T47D (cell line): ENCODE results near the gene TCF4.

ENCODE experiments used
- DNase-seq, 2 experiments: peaks; one replicate each; pipeline versions ENCODE4 v3.0.0 to v3.0.0-alpha.2; 2011 to 2012; ENCODE audit warnings: low read depth in 1 of 2, low spot score in 1 of 2
- JUND ChIP-seq: IDR thresholded peaks from 2 replicates; pipeline ENCODE4 v1.6.1; 2012; ENCODE audit warnings: low read depth
- in situ Hi-C: cut with HindIII; loops from 2 replicates; pipeline ENCODE4 v1.10.0; 2016; ENCODE audit warnings: low sequenced_read_pairs, low pct_unique_long_range_greater_than_20kb

Gene TCF4

DNA sequence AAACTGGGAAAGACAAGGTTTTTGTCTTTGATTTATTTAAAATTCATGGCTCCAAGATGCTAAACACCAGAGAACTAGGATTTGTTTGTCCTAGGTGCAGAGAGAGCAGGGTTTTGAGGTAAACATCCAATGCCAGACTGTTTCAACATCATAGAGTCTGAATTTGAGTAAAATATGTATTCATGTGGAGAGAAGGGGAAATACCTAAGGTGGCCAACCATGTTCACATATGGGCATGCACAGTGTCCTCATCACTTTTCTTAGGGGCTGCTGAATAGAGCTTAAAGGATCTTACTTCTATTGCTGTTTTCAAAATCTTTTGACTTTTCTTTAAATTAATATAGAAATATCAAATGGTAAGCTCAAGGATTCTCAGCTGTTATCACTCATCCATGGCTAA, 341.7 kb downstream of the TCF4 start:
- no peak for DNase-seq
- TF ChIP-seq JUND = no peak
- in situ Hi-C loops = no loop called here

DNA sequence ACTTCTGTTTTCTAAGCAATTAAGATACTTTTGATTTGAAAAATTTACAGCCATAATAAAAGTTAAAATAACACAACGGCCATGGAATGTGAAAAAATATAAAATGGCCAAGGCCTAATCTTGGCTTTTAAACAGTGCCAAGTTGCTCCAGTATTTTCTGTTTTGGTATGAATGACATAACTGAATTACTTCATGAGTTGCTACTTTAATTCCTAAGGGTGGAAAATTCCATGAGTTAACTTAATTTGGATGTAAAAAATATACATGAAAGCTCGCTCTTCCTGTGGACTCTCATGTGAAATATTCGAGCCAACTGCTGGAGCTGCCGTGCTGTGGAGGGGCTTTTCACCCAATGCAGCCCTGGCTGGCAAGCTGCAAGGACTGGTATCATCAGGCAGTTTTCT, 342.8 kb downstream of the TCF4 start:
- in situ Hi-C loops = no loop called here

GRCh38 chr18:55244546-55244945, 343.4 kb downstream of the TCF4 start:
- no peak for TF ChIP-seq JUND
- no peak for DNase-seq
- in situ Hi-C loops = no loop called here

More for the DNA sequence above, 342.8 kb downstream of the TCF4 start:
- no peak for DNase-seq
- no peak for TF ChIP-seq JUND

DNA sequence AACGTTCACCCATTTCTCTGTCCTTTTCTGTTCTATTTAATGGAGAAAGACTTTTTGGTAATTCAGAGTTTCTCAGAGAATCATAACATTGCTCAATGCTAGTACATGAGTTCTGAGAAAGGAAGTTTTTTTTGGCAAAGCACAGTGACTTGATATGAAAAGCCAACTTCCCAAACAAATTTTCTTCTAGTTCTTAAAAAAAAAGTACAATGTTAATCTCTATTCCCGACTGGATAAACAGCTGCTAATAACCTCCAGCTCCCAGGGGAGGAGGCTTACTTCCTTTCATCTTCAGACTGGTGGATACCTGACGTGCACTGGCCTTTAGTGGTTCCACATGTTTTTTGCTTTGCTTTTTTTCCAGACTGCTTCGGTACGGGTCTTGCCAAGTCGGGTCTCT, 344.1 kb downstream of the TCF4 start:
- DNase-seq = no peak
- in situ Hi-C loops = no loop called here
- TF ChIP-seq JUND = no peak

GRCh38 chr18:55243255-55243654, 344.7 kb downstream of the TCF4 start:
- no peak for DNase-seq
- in situ Hi-C loops = no loop called here
- TF ChIP-seq JUND = no peak

DNA sequence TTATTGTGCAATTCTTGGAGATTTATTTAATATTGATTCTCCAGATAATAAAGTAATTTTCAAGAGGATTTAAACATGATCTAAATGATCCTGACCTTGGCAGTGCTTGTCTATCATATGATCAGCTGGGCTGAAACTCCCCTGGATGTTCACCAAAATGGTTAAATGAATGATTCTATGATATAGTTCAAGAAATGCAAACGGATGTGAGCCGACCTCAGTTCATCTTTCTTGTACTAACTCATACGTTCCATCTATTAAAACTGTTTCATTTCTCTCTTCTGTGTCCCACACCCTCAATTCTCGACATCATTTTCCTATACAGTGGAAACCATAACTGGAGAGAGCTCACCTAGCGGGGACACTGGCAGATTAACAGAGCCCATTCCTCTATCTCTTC, 347.0 kb downstream of the TCF4 start:
- no peak for DNase-seq
- in situ Hi-C loops = no loop called here
- TF ChIP-seq JUND = no peak

GRCh38 chr18:55239740-55240139, 348.3 kb downstream of the TCF4 start:
- in situ Hi-C loops = no loop called here
- no peak for DNase-seq
- no peak for TF ChIP-seq JUND

- TF ChIP-seq JUND = no peak
- DNase-seq = no peak
- in situ Hi-C loops = no loop called here
Measured at GRCh38 chr18:55237660-55238059, 350.3 kb downstream of the TCF4 start.

- DNase-seq = no peak
- no peak for TF ChIP-seq JUND
- in situ Hi-C loops = no loop called here
Measured at GRCh38 chr18:55236150-55236931, 351.7 kb downstream of the TCF4 start.

GRCh38 chr18:55235094-55235461, 352.9 kb downstream of the TCF4 start:
- TF ChIP-seq JUND = no peak
- no peak for DNase-seq
- in situ Hi-C loops = no loop called here

DNA sequence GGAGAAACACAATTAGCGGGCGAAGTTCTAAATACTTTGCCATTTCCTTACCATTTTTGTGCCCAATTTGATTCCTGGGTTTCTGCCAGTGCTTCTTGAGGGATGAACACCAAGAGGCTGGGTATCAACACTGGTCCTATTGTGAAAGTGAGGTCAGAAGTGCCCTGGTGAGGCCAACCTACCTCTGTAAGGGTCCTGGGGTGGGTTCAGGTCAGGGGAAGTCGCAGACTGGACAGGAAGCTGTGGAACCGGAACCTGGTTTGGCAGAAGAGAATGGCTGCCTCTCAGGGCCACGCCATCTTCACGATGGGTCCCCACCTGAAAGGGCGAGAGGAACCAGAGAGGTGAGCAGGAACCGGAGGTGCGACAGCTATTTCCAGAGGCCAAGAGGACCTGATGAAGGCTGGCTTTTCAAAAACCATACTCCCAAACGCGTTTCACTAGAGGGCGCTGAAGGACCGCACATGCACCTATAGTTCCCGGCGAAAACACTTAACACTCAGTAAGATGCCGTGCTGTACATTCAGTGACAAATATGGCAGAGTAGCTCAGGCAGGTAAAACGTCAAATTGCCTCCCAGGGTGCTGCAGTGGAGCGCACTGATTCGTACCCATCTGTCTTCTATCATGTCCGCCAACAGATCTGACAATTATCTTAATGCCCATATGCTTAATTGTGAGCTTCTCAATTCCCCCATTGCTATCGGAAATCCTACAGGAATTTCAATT, 353.5 kb downstream of the TCF4 start:
- DNase-seq = peak; percentile 42 to 87
- in situ Hi-C loops = no loop called here
- no peak for TF ChIP-seq JUND

GRCh38 chr18:55233857-55234256, 354.1 kb downstream of the TCF4 start:
- no peak for DNase-seq
- in situ Hi-C loops = no loop called here

DNA sequence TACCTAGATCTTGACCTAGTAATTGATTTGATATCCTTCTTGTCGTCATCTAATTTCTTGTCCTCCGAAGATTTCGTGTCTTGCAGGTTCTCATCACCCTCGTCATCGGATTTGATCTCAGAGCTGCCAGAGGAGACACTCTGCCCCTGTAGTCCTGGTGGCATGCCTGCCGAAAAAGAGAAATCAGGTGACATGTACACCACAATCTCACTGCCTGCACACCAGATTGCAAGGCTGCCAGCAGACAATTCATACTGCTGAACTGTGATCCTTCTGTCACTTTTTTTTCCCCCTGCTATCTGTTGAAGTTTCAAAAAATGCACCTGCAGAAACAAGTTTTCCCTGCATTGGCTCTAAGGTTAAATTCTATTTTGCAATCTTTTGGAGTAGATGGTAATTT, 355.5 kb downstream of the TCF4 start:
- in situ Hi-C loops = no loop called here
- no peak for TF ChIP-seq JUND
- no peak for DNase-seq

More at GRCh38 chr18:55233857-55234256, 354.1 kb downstream of the TCF4 start:
- no peak for TF ChIP-seq JUND
